GM23338 (cell line): ENCODE results near the gene KIAA1614.

ENCODE experiments used
- CREB1 ChIP-seq: fragments of 250-450 bp; sonication (Bioruptor Pico); IDR thresholded peaks from 2 replicates; pipeline ENCODE4 v1.5.0; 2020; ENCODE audit warnings: low read depth, mild to moderate bottlenecking, moderate library complexity
- CTCF ChIP-seq, 2 experiments: fragments of 200-600 bp in 1 of 2; sonication (generic) in 1 of 2; conservative IDR thresholded peaks; 2 replicates each; pipeline versions ENCODE4 v1.5.1 to v1.6.1; 2016 to 2017; ENCODE audit warnings: antibody characterized with exemption in 2 of 2, low read depth in 2 of 2, mild to moderate bottlenecking in 2 of 2, moderate library complexity in 1 of 2
- ETS1 ChIP-seq: IDR thresholded peaks from 2 replicates; pipeline ENCODE4 v1.6.1; 2016; ENCODE audit warnings: antibody characterized with exemption
- EZH2 ChIP-seq: fragments of 200-600 bp; sonication (generic); IDR thresholded peaks from one replicate; pipeline ENCODE4 v1.8.0; 2017; ENCODE audit warnings: antibody characterized with exemption, mild to moderate bottlenecking, low read depth; ENCODE audit not compliant: unreplicated experiment
- EZH2phosphoT487 ChIP-seq: fragments of 200-600 bp; sonication (generic); IDR thresholded peaks from one replicate; pipeline ENCODE4 v1.8.1; 2018; ENCODE audit warnings: antibody characterized with exemption; ENCODE audit not compliant: unreplicated experiment
- JUNB ChIP-seq: IDR thresholded peaks from one replicate; pipeline ENCODE4 v1.6.1; 2016; ENCODE audit warnings: antibody characterized with exemption; ENCODE audit not compliant: unreplicated experiment
- NANOG ChIP-seq: IDR thresholded peaks from 2 replicates; pipeline ENCODE4 v1.6.1; 2016; ENCODE audit warnings: antibody characterized with exemption, borderline replicate concordance
- POLR2AphosphoS5 ChIP-seq: IDR thresholded peaks from 2 replicates; pipeline ENCODE4 v1.6.1; 2016; ENCODE audit warnings: antibody characterized with exemption, low read depth
- REST ChIP-seq: IDR thresholded peaks from one replicate; pipeline ENCODE4 v1.6.1; 2018; ENCODE audit warnings: antibody characterized with exemption; ENCODE audit not compliant: unreplicated experiment
- STAT1 ChIP-seq: IDR thresholded peaks from one replicate; pipeline ENCODE4 v1.6.1; 2016; ENCODE audit warnings: antibody characterized with exemption; ENCODE audit not compliant: unreplicated experiment
- ZNF114 ChIP-seq: fragments of 250-450 bp; sonication (Bioruptor Pico); IDR thresholded peaks from 2 replicates; pipeline ENCODE4 v1.5.0; 2020; ENCODE audit warnings: mild to moderate bottlenecking, moderate library complexity
- ZNF331 ChIP-seq: fragments of 250-450 bp; sonication (Bioruptor Pico); IDR thresholded peaks from 2 replicates; pipeline ENCODE4 v1.5.0; 2020; ENCODE audit warnings: low read depth, mild to moderate bottlenecking, moderate library complexity
- ZNF462 ChIP-seq: fragments of 250-450 bp; sonication (Bioruptor Pico); IDR thresholded peaks from 2 replicates; pipeline ENCODE4 v1.5.0; 2020; ENCODE audit warnings: mild to moderate bottlenecking, moderate library complexity

- no peak for TF ChIP-seq POLR2AphosphoS5
- no peak for TF ChIP-seq EZH2phosphoT487
- no peak for TF ChIP-seq CTCF (conservative IDR thresholded peaks at IDR 0.05; ENCODE audit: low read depth in 2 of 2)
- no peak for TF ChIP-seq CREB1 (CRISPR knock-in tag)
- TF ChIP-seq EZH2, result no peak
- TF ChIP-seq NANOG, result no peak
- TF ChIP-seq REST, result no peak
- TF ChIP-seq STAT1, result no peak
- no peak for TF ChIP-seq JUNB
- TF ChIP-seq ZNF114, result no peak
- TF ChIP-seq ETS1, result no peak
- TF ChIP-seq ZNF331 (CRISPR knock-in tag), result no peak
- no peak for TF ChIP-seq ZNF462
Observed at GRCh38 chr1:180964595-180964994, 51.9 kb downstream of the KIAA1614 start.
